Liver (tissue), 9 donors: ENCODE measurements around the gene RAB41. TPM values are rescaled to one million over a fixed set of nuclear protein-coding genes. Genes with fewer than 3 reads are reported as not detected.

Experiments used
- DNase-seq: peaks from one replicate; pipeline ENCODE4 v3.0.0-alpha.2; 2017; ENCODE audit warnings: low spot score
- H3K27ac ChIP-seq, 2 donors: one replicate each; pipeline ENCODE4 v1.7.0; 2013; ENCODE audit warnings: inconsistent platforms in 2 of 2, low read length in 2 of 2, control low read depth in 1 of 2, low read depth in 1 of 2, mild to moderate bottlenecking in 1 of 2
- H3K27me3 ChIP-seq, 4 donors: one replicate each; pipeline versions ENCODE4 v1.6.1 to v1.7.0; 2013; ENCODE audit warnings: low read length in 3 of 4, inconsistent platforms in 1 of 4, mild to moderate bottlenecking in 1 of 4, moderate library complexity in 1 of 4; ENCODE audit not compliant: control insufficient read depth in 4 of 4, insufficient read depth in 4 of 4
- H3K36me3 ChIP-seq, 4 donors: one replicate each; pipeline versions ENCODE4 v1.6.1 to v1.7.0; 2013; ENCODE audit warnings: low read length in 3 of 4, mild to moderate bottlenecking in 3 of 4, low read depth in 1 of 4, moderate library complexity in 1 of 4; ENCODE audit not compliant: control insufficient read depth in 4 of 4, insufficient read depth in 3 of 4
- H3K4me1 ChIP-seq, 4 donors: one replicate each; pipeline versions ENCODE4 v1.6.1 to v1.7.0; 2013; ENCODE audit warnings: low read length in 3 of 4, mild to moderate bottlenecking in 3 of 4, moderate library complexity in 1 of 4; ENCODE audit not compliant: control insufficient read depth in 4 of 4, insufficient read depth in 4 of 4
- H3K4me3 ChIP-seq, 3 donors: one replicate each; pipeline versions ENCODE4 v1.6.1 to v1.7.0; 2013; ENCODE audit warnings: low read length in 3 of 3, control low read depth in 1 of 3, low read depth in 1 of 3, mild to moderate bottlenecking in 1 of 3
- H3K9ac ChIP-seq, 2 donors: one replicate each; pipeline ENCODE4 v1.7.0; 2013; ENCODE audit warnings: low read length in 2 of 2, mild to moderate bottlenecking in 2 of 2, moderate library complexity in 2 of 2, control low read depth in 1 of 2, low read depth in 1 of 2
- H3K9me3 ChIP-seq, 4 donors: one replicate each; pipeline versions ENCODE4 v1.6.1 to v1.7.0; 2013; ENCODE audit warnings: low read length in 3 of 4; ENCODE audit not compliant: control insufficient read depth in 4 of 4
- ATF3 ChIP-seq: IDR thresholded peaks from 2 replicates; pipeline ENCODE4 v1.6.1; 2016; ENCODE audit warnings: antibody characterized with exemption
- CTCF ChIP-seq: fragments of 150-350 bp; IDR thresholded peaks from 2 replicates; pipeline ENCODE4 v1.5.1; 2017; ENCODE audit warnings: improper control_type of control experiment, low read depth, low read length; ENCODE audit not compliant: missing input control
- EGR1 ChIP-seq, 2 donors: IDR thresholded peaks; 2 replicates each; pipeline ENCODE4 v1.6.1; 2016 to 2018; ENCODE audit warnings: antibody characterized with exemption in 2 of 2, low read depth in 2 of 2
- FOXA1 ChIP-seq: IDR thresholded peaks from 2 replicates; pipeline ENCODE4 v1.6.1; 2016; ENCODE audit warnings: antibody characterized with exemption
- FOXA2 ChIP-seq: IDR thresholded peaks from 2 replicates; pipeline ENCODE4 v1.6.1; 2016; ENCODE audit warnings: antibody characterized with exemption
- GABPA ChIP-seq, 2 donors: IDR thresholded peaks in 1 of 2; conservative IDR thresholded peaks in 1 of 2; 2 replicates each; pipeline ENCODE4 v1.6.1; 2016; ENCODE audit warnings: antibody characterized with exemption in 2 of 2, mild to moderate bottlenecking in 1 of 2, moderate library complexity in 1 of 2
- HNF4A ChIP-seq, 2 donors: conservative IDR thresholded peaks; 2 replicates each; pipeline ENCODE4 v1.6.1; 2016; ENCODE audit warnings: antibody characterized with exemption in 2 of 2, mild to moderate bottlenecking in 2 of 2
- HNF4G ChIP-seq: IDR thresholded peaks from 2 replicates; pipeline ENCODE4 v1.6.1; 2016; ENCODE audit warnings: antibody characterized with exemption
- JUND ChIP-seq, 2 donors: IDR thresholded peaks; 2 replicates each; pipeline ENCODE4 v1.6.1; 2016; ENCODE audit warnings: antibody characterized with exemption in 2 of 2
- MAX ChIP-seq: IDR thresholded peaks from 2 replicates; pipeline ENCODE4 v1.6.1; 2016; ENCODE audit warnings: antibody characterized with exemption
- NR2F2 ChIP-seq: IDR thresholded peaks from 2 replicates; pipeline ENCODE4 v1.6.1; 2016; ENCODE audit warnings: antibody characterized with exemption
- RAD21 ChIP-seq, 2 donors: IDR thresholded peaks; 2 replicates each; pipeline ENCODE4 v1.6.1; 2016; ENCODE audit warnings: antibody characterized with exemption in 2 of 2, mild to moderate bottlenecking in 2 of 2
- REST ChIP-seq: IDR thresholded peaks from 2 replicates; pipeline ENCODE4 v1.6.1; 2016; ENCODE audit warnings: antibody characterized with exemption, mild to moderate bottlenecking
- RXRA ChIP-seq, 2 donors: IDR thresholded peaks; 2 replicates each; pipeline ENCODE4 v1.6.1; 2017 to 2018; ENCODE audit warnings: antibody characterized with exemption in 2 of 2, mild to moderate bottlenecking in 1 of 2
- SP1 ChIP-seq: IDR thresholded peaks from 2 replicates; pipeline ENCODE4 v1.6.1; 2018; ENCODE audit warnings: antibody characterized with exemption, mild to moderate bottlenecking
- TAF1 ChIP-seq: conservative IDR thresholded peaks from 2 replicates; pipeline ENCODE4 v1.6.1; 2016; ENCODE audit warnings: antibody characterized with exemption, mild to moderate bottlenecking
- YY1 ChIP-seq: IDR thresholded peaks from 2 replicates; pipeline ENCODE4 v1.6.1; 2016; ENCODE audit warnings: antibody characterized with exemption, mild to moderate bottlenecking
- ZBTB33 ChIP-seq: IDR thresholded peaks from 2 replicates; pipeline ENCODE4 v1.6.1; 2016; ENCODE audit warnings: antibody characterized with exemption
- WGBS: extraction: QIAGEN DNeasy Blood & Tissue Kit; methylation state at CpG from one replicate; pipeline ENCODE4 v1.1.7; 2013; 5-methylcytosine and 5-hydroxymethylcytosine counted together
- polyA plus RNA-seq, 2 donors: library from polyadenylated mRNA; stranded (reverse) in 1 of 2; unstranded in 1 of 2; fragments of 200-250 nt in 1 of 2; fragments of >200 nt in 1 of 2; fragmentation: Nextera tagmentation in 1 of 2; extraction: Ambion mirVana in 1 of 2; gene quantifications; one replicate each; pipeline versions ENCODE4 v1.2.1 to v1.2.3, GENCODE V29; 2013 to 2015
- total RNA-seq, 2 donors: library from RNA; depleted of rRNA; stranded (reverse); fragments of >200 nt; gene quantifications; one replicate each; pipeline ENCODE4 v1.2.3, GENCODE V29; 2014
- donor health status: healthy.
- donor health status: healthy.
- donor health status: healthy.
- donor health status: healthy.
- donor health status: healthy.

Gene RAB41
- total and polyA plus RNA-seq, 4 donors: not detected

GRCh38 chrX:70244881-70245280 lies 37.1 kb upstream of the RAB41 start:
- Histone ChIP-seq H3K27me3 (no peaks in the 10 kb centered on the region), H3K9me3 (no peaks in the 10 kb centered on the region), H3K9ac (no peak overlapping the region), H3K4me1 (no peaks in the 10 kb centered on the region), H3K4me3 (no peak overlapping the region), H3K36me3 (no peaks in the 10 kb centered on the region), H3K27ac (no peak overlapping the region)
- DNase-seq: no peak
- TF ChIP-seq RAD21 (IDR thresholded peaks at IDR 0.05): no peak
- no peak for TF ChIP-seq EGR1 (IDR thresholded peaks at IDR 0.05; ENCODE audit: low read depth in 2 of 2)
- TF ChIP-seq FOXA1: no peak
- TF ChIP-seq YY1: no peak
- TF ChIP-seq JUND (IDR thresholded peaks at IDR 0.05): no peak
- TF ChIP-seq GABPA (IDR thresholded peaks at IDR 0.05 in 1 of 2, conservative IDR thresholded peaks at IDR 0.05 in 1 of 2): no peak
- TF ChIP-seq HNF4A (conservative IDR thresholded peaks at IDR 0.05): no peak
- no peak for TF ChIP-seq CTCF
- TF ChIP-seq ATF3: no peak
- no peak for TF ChIP-seq FOXA2
- TF ChIP-seq HNF4G: no peak
- no peak for TF ChIP-seq ZBTB33
- TF ChIP-seq SP1: no peak
- no peak for TF ChIP-seq REST
- 91% methylated on average over 6 of the region's 6 CpGs for WGBS

- Histone ChIP-seq H3K4me3 (no peak overlapping the region), H3K9me3 (no peaks in the 10 kb centered on the region), H3K4me1 (no peaks in the 10 kb centered on the region), H3K27ac (no peak overlapping the region), H3K36me3 (no peaks in the 10 kb centered on the region), H3K9ac (no peak overlapping the region), H3K27me3 (no peaks in the 10 kb centered on the region)
- DNase-seq: no peak
- WGBS: 89% methylated on average over 2 of the region's 2 CpGs
- TF ChIP-seq YY1 (no peak), MAX (no peak), RAD21 (IDR thresholded peaks at IDR 0.05) (no peak), RXRA (IDR thresholded peaks at IDR 0.05) (no peak), JUND (IDR thresholded peaks at IDR 0.05) (no peak), TAF1 (no peak), ATF3 (no peak), EGR1 (IDR thresholded peaks at IDR 0.05; ENCODE audit: low read depth in 2 of 2) (no peak), SP1 (no peak), HNF4A (conservative IDR thresholded peaks at IDR 0.05) (no peak), CTCF (no peak), GABPA (IDR thresholded peaks at IDR 0.05 in 1 of 2, conservative IDR thresholded peaks at IDR 0.05 in 1 of 2) (no peak), NR2F2 (no peak), FOXA1 (no peak), ZBTB33 (no peak), FOXA2 (no peak)
Observed at GRCh38 chrX:70247252-70247651, 34.7 kb upstream of the RAB41 start.
